ENCODE results near the gene KIAA0232.

DNA sequence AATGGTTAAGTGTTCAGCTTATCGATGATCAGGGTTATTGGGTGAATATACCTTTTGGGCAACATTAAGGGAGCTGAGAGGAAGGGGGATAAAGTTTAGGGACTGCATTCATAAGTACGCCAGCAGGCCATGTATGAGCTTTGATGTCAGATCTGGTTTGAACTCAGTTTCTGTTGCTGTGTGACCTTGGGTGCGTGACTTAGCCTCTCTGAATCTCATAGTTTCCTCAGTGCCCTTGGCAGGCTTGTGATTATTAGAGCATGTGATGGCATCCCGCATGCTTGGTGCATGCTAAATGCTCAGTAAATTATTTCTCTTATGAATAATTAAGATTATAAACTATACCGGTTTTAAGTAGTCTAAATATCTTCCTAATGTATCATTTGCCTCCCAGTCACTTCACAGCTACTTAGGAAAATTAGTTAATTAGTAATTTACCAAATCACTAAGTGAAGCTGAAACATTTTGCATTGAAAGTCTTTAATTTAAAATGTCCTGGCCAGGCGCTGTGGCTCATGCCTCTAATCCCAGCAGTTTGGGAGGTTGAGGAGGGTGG lies 130.9 kb downstream of the KIAA0232 start:
- TF ChIP-seq CTCF (IDR thresholded peaks at IDR 0.05; ENCODE audit: low read depth, low read length) (no peak), EZH2phosphoT487 (IDR thresholded peaks at IDR 0.05; ENCODE audit: low read depth) (no peak)

All from OCI-LY3 (cell line).